Chondrocyte (in vitro differentiated cells): ENCODE data around the gene ARMC12. TPM values are rescaled to one million over a fixed set of nuclear protein-coding genes. Genes with fewer than 3 reads are reported as not detected.
"Not testable (repeated sequence)": the region's sequence is repeated elsewhere in the genome, so short reads cannot be mapped to it uniquely, and the experiment has no call there.

Experiments
- DNase-seq: peaks from one replicate; pipeline ENCODE4 v3.0.0; 2021; ENCODE audit warnings: mixed read lengths, low spot score
- H3K27ac Mint-ChIP-seq: one replicate; pipeline ENCODE4 v1.8.0; 2021; ENCODE audit warnings: mild to moderate bottlenecking, moderate library complexity, mixed read lengths; ENCODE audit not compliant: unreplicated experiment
- H3K27me3 Mint-ChIP-seq: 2 replicates; pipeline ENCODE4 v1.8.0; 2021; ENCODE audit warnings: low read depth, mixed read lengths
- H3K36me3 Mint-ChIP-seq: 2 replicates; pipeline ENCODE4 v1.8.0; 2021; ENCODE audit warnings: low read depth, mixed read lengths
- H3K4me1 Mint-ChIP-seq: 2 replicates; pipeline ENCODE4 v1.8.0; 2021; ENCODE audit warnings: low read depth, mild to moderate bottlenecking, mixed read lengths
- H3K4me3 Mint-ChIP-seq: one replicate; pipeline ENCODE4 v1.8.0; 2021; ENCODE audit warnings: mild to moderate bottlenecking, moderate library complexity, mixed read lengths; ENCODE audit not compliant: unreplicated experiment
- H3K9me3 Mint-ChIP-seq: 2 replicates; pipeline ENCODE4 v1.8.0; 2021; ENCODE audit warnings: low read depth, mixed read lengths
- total RNA-seq: library from RNA; stranded (reverse); gene quantifications from 3 replicates; pipeline ENCODE4 v1.2.1, GENCODE V29; 2021
- TF ChIP-seq, protein P1 (sequence below): fragments of 200-600 bp; sonication (generic); IDR thresholded peaks from 2 replicates; pipeline ENCODE4 v1.5.0; 2021; ENCODE audit warnings: antibody characterized with exemption, mild to moderate bottlenecking, moderate library complexity

Gene ARMC12
- total RNA-seq, 1 donor from 2014 or later: 1.9 TPM

DNA sequence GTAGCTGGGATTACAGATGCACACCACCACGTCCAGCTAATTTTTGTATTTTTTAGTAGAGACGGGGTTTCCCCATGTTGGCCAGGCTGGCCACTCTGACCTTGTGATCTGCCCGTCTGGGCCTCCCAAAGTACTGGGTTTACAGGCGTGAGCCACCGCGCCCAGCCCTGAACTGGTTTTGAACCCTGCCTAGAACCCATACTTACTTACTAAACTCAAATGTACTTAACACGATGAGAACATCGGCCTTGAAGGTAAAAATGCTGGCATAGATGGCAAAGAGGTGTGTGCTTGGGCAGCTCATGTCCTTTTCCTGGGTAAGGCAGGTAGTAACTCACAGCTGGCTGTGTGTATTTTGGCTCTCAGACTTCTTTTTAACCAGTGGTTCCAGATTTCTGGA lies 3.2 kb upstream of the ARMC12 start:
- no peak overlapping the region for H3K4me3 Mint-ChIP-seq

DNA sequence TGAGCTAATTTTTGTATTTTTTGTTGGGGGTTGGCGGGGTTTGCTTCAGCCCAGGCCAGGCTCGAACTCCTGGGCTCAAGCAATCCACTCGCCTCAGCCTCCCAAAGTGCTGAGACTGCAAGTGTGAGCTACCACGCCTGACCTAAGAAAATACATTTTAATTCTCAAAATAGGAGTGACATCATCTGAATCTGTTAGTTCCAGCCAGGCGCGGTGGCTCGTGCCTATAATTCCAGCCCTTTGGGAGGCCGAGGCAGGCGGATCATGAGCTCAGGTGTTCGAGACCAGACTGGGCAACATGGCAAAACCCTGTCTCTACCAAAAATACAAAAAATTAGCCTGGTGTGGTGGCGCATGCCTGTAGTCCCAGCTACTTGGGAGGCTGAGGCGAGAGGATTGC lies 2.5 kb upstream of the ARMC12 start:
- H3K36me3 Mint-ChIP-seq, H3K27ac Mint-ChIP-seq, DNase-seq, H3K27me3 Mint-ChIP-seq, H3K9me3 Mint-ChIP-seq, H3K4me3 Mint-ChIP-seq: not testable (repeated sequence)
- H3K4me1 Mint-ChIP-seq: peaks cover 56% of the 10 kb centered on the region

More for the DNA sequence above, 3.2 kb upstream of the ARMC12 start:
- Mint-ChIP-seq H3K27me3 (no peaks in the 10 kb centered on the region), H3K4me1 (peaks cover 63% of the 10 kb centered on the region), H3K36me3 (no peaks in the 10 kb centered on the region), H3K27ac (peak overlapping the region; percentile 8), H3K9me3 (no peaks in the 10 kb centered on the region)
- TF ChIP-seq, protein P1, sequence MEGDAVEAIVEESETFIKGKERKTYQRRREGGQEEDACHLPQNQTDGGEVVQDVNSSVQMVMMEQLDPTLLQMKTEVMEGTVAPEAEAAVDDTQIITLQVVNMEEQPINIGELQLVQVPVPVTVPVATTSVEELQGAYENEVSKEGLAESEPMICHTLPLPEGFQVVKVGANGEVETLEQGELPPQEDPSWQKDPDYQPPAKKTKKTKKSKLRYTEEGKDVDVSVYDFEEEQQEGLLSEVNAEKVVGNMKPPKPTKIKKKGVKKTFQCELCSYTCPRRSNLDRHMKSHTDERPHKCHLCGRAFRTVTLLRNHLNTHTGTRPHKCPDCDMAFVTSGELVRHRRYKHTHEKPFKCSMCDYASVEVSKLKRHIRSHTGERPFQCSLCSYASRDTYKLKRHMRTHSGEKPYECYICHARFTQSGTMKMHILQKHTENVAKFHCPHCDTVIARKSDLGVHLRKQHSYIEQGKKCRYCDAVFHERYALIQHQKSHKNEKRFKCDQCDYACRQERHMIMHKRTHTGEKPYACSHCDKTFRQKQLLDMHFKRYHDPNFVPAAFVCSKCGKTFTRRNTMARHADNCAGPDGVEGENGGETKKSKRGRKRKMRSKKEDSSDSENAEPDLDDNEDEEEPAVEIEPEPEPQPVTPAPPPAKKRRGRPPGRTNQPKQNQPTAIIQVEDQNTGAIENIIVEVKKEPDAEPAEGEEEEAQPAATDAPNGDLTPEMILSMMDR: no peak
- no peak for DNase-seq

DNA sequence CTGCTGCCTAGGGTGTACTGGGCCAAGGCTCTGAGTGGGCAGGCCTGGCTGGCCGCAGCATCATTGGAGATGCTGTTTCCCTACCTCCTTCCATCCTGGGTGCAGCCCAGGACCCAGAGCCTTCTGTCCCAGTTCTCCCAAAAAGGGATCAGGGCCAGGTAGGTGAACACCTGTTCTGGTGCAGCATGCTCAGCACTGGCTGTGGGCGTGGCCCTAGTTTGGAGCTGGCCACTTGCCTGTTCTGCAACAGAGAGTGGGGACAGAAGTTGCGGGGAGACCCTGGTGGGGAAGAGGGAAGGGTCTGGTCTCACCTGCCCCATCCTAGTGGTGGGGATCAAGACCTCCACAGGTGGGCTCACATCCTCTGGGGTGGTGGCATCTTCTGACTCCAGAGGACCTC lies 1.4 kb upstream of the ARMC12 start:
- H3K9me3 Mint-ChIP-seq: no peaks in the 10 kb centered on the region
- no peak overlapping the region for H3K27ac Mint-ChIP-seq
- TF ChIP-seq, protein P1: no peak
- peaks cover 48% of the 10 kb centered on the region for H3K4me1 Mint-ChIP-seq
- no peak overlapping the region for H3K4me3 Mint-ChIP-seq
- no peaks in the 10 kb centered on the region for H3K27me3 Mint-ChIP-seq
- H3K36me3 Mint-ChIP-seq: no peaks in the 10 kb centered on the region
- no peak for DNase-seq

DNA sequence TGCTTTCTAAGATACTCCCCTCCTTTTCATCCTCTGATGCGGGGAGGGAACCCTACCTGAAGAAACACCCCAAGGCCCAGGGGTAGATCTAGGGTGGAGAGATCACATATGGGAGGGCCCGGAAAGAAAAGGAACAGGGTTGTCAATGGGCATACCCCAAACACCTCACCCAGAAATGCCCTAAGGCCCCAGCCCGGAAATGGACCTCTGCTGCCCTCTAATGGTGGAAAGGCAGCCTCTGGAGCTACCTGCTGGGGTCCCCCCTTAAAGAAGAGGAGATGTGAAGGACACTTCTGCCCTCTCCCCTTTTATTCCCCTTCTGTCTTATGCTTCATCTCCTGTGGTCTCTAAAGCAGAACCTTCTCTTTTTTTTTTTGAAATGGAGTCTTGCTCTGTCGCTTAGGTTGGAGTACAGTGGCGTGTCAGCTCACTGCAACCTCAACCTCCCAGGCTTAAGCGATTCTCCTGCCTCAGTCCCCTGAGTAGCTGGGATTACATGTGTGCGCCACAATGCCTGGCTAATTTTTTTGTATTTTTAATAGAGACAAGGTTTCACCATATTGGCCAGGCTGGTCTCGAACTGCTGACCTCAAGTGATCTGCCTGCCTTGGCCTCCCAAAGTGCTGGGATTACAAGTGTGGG lies 458 bp upstream of the ARMC12 start:
- H3K4me1 Mint-ChIP-seq: peaks cover 41% of the 10 kb centered on the region
- no peaks in the 10 kb centered on the region for H3K36me3 Mint-ChIP-seq
- TF ChIP-seq, protein P1: peak; percentile 97
- no peak overlapping the region for H3K27ac Mint-ChIP-seq
- no peak for DNase-seq
- no peaks in the 10 kb centered on the region for H3K27me3 Mint-ChIP-seq
- H3K9me3 Mint-ChIP-seq: no peaks in the 10 kb centered on the region
- H3K4me3 Mint-ChIP-seq: no peak overlapping the region

DNA sequence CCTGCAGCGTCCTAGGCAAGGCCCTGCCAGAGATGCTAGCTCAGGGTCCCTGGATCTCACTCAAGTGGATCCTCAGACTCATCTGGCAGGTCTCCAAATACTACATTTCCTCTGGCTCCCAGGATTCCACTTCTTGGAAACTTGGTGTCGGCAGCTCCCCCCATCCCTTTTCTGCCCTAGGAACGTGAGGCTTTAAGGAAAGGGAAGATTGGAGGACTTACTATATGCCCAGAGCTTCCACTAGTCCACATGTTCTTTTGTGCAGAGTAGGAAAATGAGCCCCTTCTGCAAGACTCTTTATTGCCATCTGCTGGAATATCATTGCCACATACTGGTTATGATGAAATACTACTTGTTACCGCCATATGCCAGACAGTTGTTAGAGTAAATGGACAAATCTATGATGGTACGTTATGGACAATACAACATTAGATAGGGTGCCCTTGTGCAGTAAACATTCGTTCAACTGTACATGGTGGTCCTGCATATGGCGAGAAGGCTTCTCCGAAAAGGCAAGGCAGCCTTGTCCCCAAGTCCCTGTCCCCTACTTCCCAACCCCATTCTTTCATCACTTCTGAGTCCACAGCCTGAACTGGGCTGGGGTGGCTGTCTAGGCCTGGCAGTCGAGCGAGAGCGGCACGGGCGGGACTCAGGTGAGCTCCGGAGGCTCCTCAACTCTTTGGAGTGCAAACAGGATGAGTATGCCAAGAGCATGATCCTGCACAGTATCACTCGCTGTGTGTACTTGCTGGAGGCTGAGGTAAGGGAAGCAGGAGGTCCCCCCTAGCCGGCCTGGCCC lies 780 bp downstream of the ARMC12 start:
- Mint-ChIP-seq H3K4me1 (peaks cover 35% of the 10 kb centered on the region), H3K36me3 (no peaks in the 10 kb centered on the region), H3K27ac (peak overlapping the region; percentile 27), H3K9me3 (no peaks in the 10 kb centered on the region), H3K27me3 (no peaks in the 10 kb centered on the region), H3K4me3 (no peak overlapping the region)
- DNase-seq: no peak
- TF ChIP-seq, protein P1: peak; percentile 89
